ENCODE results near the gene ARID3B. TPM values are rescaled to one million over a fixed set of nuclear protein-coding genes. Genes with fewer than 3 reads are reported as not detected.

ARID3B gene
- total RNA-seq, 4 donors from 2014 or later: 3.6 to 6.8 (median 6.7) TPM

- intact Hi-C loops (cut with DNase I): no loop called here
- no peak for DNase-seq (ENCODE audit: extremely low spot score)
- peaks cover 9 to 14% (median 11%) of the 10 kb centered on the region in 4 donors for H3K4me1 ChIP-seq
- no peak overlapping the region for H3K27ac ChIP-seq (replicated peaks in 1 of 4)
- no peak overlapping the region for H3K4me3 ChIP-seq
- no peaks in the 10 kb centered on the region for H3K27me3 ChIP-seq
- whole genome bisulfite sequencing: 84% methylated on average over 4 of the region's 6 CpGs
- no peak for TF ChIP-seq POLR2A (IDR thresholded peaks at IDR 0.05; ENCODE audit: low read depth)
- TF ChIP-seq POLR2AphosphoS5 (IDR thresholded peaks at IDR 0.05): no peak
- no peak for TF ChIP-seq EP300 (IDR thresholded peaks at IDR 0.05)
- H3K36me3 ChIP-seq: peaks cover 94 to 100% (median 100%) of the 10 kb centered on the region in 4 donors
- H3K9me3 ChIP-seq: no peaks in the 10 kb centered on the region
Measured at GRCh38 chr15:74625693-74626092, 84.7 kb downstream of the ARID3B start.

- H3K27me3 ChIP-seq: no peaks in the 10 kb centered on the region
- WGBS: 86% methylated on average over 6 of the region's 7 CpGs
- H3K9me3 ChIP-seq: no peaks in the 10 kb centered on the region
- peaks cover 3 to 10% (median 4%) of the 10 kb centered on the region in 4 donors for H3K4me1 ChIP-seq
- no peak for DNase-seq (ENCODE audit: extremely low spot score)
- peaks cover 87 to 100% (median 100%) of the 10 kb centered on the region in 4 donors for H3K36me3 ChIP-seq
- H3K27ac ChIP-seq (replicated peaks in 1 of 4): no peak overlapping the region
- intact Hi-C loops (cut with DNase I): no loop called here
- H3K4me3 ChIP-seq: no peak overlapping the region
- TF ChIP-seq POLR2AphosphoS5 (IDR thresholded peaks at IDR 0.05) (no peak), EP300 (IDR thresholded peaks at IDR 0.05) (no peak), CTCF (IDR thresholded peaks at IDR 0.05) (no peak), POLR2A (IDR thresholded peaks at IDR 0.05; ENCODE audit: low read depth) (no peak)
Measured at GRCh38 chr15:74626336-74626735, 85.3 kb downstream of the ARID3B start.

GRCh38 chr15:74626752-74627692 is 86.0 kb downstream of the ARID3B start:
- WGBS: 86% methylated on average over 7 of the region's 10 CpGs
- intact Hi-C loops (cut with DNase I): no loop called here
- Histone ChIP-seq H3K36me3 (peaks cover 80 to 100% (median 99%) of the 10 kb centered on the region in 4 donors), H3K4me3 (no peak overlapping the region), H3K9me3 (no peaks in the 10 kb centered on the region), H3K27me3 (no peaks in the 10 kb centered on the region), H3K4me1 (peaks cover 0 to 8% (median 0%) of the 10 kb centered on the region in 4 donors), H3K27ac (replicated peaks in 1 of 4) (no peak overlapping the region)
- DNase-seq (ENCODE audit: extremely low spot score): no peak
- TF ChIP-seq CTCF (IDR thresholded peaks at IDR 0.05): no peak
- no peak for TF ChIP-seq POLR2A (IDR thresholded peaks at IDR 0.05; ENCODE audit: low read depth)

GRCh38 chr15:74627766-74628165 is 86.7 kb downstream of the ARID3B start:
- no peak overlapping the region for H3K4me3 ChIP-seq
- 73% methylated on average over 5 of the region's 5 CpGs for WGBS
- H3K4me1 ChIP-seq: peaks cover 0 to 8% (median 0%) of the 10 kb centered on the region in 4 donors
- no peak for TF ChIP-seq EP300 (IDR thresholded peaks at IDR 0.05)
- TF ChIP-seq POLR2AphosphoS5 (IDR thresholded peaks at IDR 0.05): no peak
- no peak for TF ChIP-seq CTCF (IDR thresholded peaks at IDR 0.05)
- no peak for TF ChIP-seq POLR2A (IDR thresholded peaks at IDR 0.05; ENCODE audit: low read depth)
- intact Hi-C loops (cut with DNase I): no loop called here
- no peak for DNase-seq (ENCODE audit: extremely low spot score)
- no peak overlapping the region for H3K27ac ChIP-seq (replicated peaks in 1 of 4)
- H3K27me3 ChIP-seq: no peaks in the 10 kb centered on the region
- no peaks in the 10 kb centered on the region for H3K9me3 ChIP-seq
- H3K36me3 ChIP-seq: peaks cover 79 to 100% (median 99%) of the 10 kb centered on the region in 4 donors

- peaks cover 76 to 100% (median 99%) of the 10 kb centered on the region in 4 donors for H3K36me3 ChIP-seq
Measured at GRCh38 chr15:74628199-74628598, 87.2 kb downstream of the ARID3B start.

More at GRCh38 chr15:74628199-74628598, 87.2 kb downstream of the ARID3B start:
- DNase-seq (ENCODE audit: extremely low spot score): no peak
- Histone ChIP-seq H3K4me1 (peaks cover 0 to 8% (median 0%) of the 10 kb centered on the region in 4 donors), H3K27ac (replicated peaks in 1 of 4) (no peak overlapping the region), H3K9me3 (no peaks in the 10 kb centered on the region), H3K4me3 (no peak overlapping the region), H3K27me3 (no peaks in the 10 kb centered on the region)
- no peak for TF ChIP-seq POLR2AphosphoS5 (IDR thresholded peaks at IDR 0.05)
- no peak for TF ChIP-seq EP300 (IDR thresholded peaks at IDR 0.05)
- no peak for TF ChIP-seq CTCF (IDR thresholded peaks at IDR 0.05)
- no peak for TF ChIP-seq POLR2A (IDR thresholded peaks at IDR 0.05; ENCODE audit: low read depth)
- intact Hi-C loops (cut with DNase I): no loop called here
- WGBS: 67% methylated on average over 2 of the region's 3 CpGs
